ENCODE measurements around the gene CPED1.
A peak's percentile ranks its signal among the peaks of the same experiment; 100 is the strongest.

CPED1 gene

GRCh38 chr7:121329191-121330052 lies 340.9 kb downstream of the CPED1 start (continued):
- TF ChIP-seq, protein P1, sequence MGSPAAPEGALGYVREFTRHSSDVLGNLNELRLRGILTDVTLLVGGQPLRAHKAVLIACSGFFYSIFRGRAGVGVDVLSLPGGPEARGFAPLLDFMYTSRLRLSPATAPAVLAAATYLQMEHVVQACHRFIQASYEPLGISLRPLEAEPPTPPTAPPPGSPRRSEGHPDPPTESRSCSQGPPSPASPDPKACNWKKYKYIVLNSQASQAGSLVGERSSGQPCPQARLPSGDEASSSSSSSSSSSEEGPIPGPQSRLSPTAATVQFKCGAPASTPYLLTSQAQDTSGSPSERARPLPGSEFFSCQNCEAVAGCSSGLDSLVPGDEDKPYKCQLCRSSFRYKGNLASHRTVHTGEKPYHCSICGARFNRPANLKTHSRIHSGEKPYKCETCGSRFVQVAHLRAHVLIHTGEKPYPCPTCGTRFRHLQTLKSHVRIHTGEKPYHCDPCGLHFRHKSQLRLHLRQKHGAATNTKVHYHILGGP (tag by site-specific recombination; IDR thresholded peaks at IDR 0.05) = no peak
- TF ChIP-seq ZNF792 (tag by site-specific recombination; IDR thresholded peaks at IDR 0.05) (no peak), HIC1 (tag by site-specific recombination; IDR thresholded peaks at IDR 0.05) (peak; percentile 37; the same call in 1 of the 2 replicates), ZNF670 (tag by site-specific recombination; IDR thresholded peaks at IDR 0.05; ENCODE audit: low read depth) (no peak), ZFP41 (tag by site-specific recombination; IDR thresholded peaks at IDR 0.05; ENCODE audit: borderline replicate concordance) (no peak), GFI1B (tag by site-specific recombination; IDR thresholded peaks at IDR 0.05) (no peak), ZNF701 (tag by site-specific recombination; IDR thresholded peaks at IDR 0.05) (no peak), ZBTB20 (tag by site-specific recombination; IDR thresholded peaks at IDR 0.05) (peak; percentile 48; the same call in 1 of the 2 replicates), HOXD13 (CRISPR knock-in tag; IDR thresholded peaks at IDR 0.05; ENCODE audit: borderline replicate concordance) (no peak), SP2 (tag by site-specific recombination; IDR thresholded peaks at IDR 0.05) (no peak), ZNF341 (tag by site-specific recombination; IDR thresholded peaks at IDR 0.05; ENCODE audit: low read depth) (0 out of 2 replicates have a peak, but pooled peaks have one; percentile 27), ZBTB48 (tag by site-specific recombination; IDR thresholded peaks at IDR 0.05) (peak; percentile 11; the same call in 1 of the 2 replicates), ZNF394 (tag by site-specific recombination; IDR thresholded peaks at IDR 0.05; ENCODE audit: borderline replicate concordance) (peak; percentile 9; the same call in 1 of the 2 replicates), ZSCAN18 (tag by site-specific recombination; IDR thresholded peaks at IDR 0.05) (no peak), ZNF548 (tag by site-specific recombination; IDR thresholded peaks at IDR 0.05) (0 out of 2 replicates have a peak, but pooled peaks have one; percentile 11), ZNF157 (tag by site-specific recombination; IDR thresholded peaks at IDR 0.05) (no peak), ZNF335 (tag by site-specific recombination; conservative IDR thresholded peaks at IDR 0.05) (peak; percentile 92), SCRT1 (tag by site-specific recombination; IDR thresholded peaks at IDR 0.05; ENCODE audit: borderline replicate concordance) (peak; percentile 41; the same call in 1 of the 2 replicates), ZNF248 (tag by site-specific recombination; IDR thresholded peaks at IDR 0.05) (no peak), ZNF768 (tag by site-specific recombination; IDR thresholded peaks at IDR 0.05) (peak; percentile 69; the same call in 1 of the 2 replicates), GLIS2 (tag by site-specific recombination; IDR thresholded peaks at IDR 0.05) (no peak; the same call in 1 of the 2 replicates), ZNF132 (tag by site-specific recombination; IDR thresholded peaks at IDR 0.05; ENCODE audit: borderline replicate concordance) (no peak), ZNF610 (tag by site-specific recombination; IDR thresholded peaks at IDR 0.05; ENCODE audit: borderline replicate concordance) (peak; percentile 87)
- TF ChIP-seq, protein P2, sequence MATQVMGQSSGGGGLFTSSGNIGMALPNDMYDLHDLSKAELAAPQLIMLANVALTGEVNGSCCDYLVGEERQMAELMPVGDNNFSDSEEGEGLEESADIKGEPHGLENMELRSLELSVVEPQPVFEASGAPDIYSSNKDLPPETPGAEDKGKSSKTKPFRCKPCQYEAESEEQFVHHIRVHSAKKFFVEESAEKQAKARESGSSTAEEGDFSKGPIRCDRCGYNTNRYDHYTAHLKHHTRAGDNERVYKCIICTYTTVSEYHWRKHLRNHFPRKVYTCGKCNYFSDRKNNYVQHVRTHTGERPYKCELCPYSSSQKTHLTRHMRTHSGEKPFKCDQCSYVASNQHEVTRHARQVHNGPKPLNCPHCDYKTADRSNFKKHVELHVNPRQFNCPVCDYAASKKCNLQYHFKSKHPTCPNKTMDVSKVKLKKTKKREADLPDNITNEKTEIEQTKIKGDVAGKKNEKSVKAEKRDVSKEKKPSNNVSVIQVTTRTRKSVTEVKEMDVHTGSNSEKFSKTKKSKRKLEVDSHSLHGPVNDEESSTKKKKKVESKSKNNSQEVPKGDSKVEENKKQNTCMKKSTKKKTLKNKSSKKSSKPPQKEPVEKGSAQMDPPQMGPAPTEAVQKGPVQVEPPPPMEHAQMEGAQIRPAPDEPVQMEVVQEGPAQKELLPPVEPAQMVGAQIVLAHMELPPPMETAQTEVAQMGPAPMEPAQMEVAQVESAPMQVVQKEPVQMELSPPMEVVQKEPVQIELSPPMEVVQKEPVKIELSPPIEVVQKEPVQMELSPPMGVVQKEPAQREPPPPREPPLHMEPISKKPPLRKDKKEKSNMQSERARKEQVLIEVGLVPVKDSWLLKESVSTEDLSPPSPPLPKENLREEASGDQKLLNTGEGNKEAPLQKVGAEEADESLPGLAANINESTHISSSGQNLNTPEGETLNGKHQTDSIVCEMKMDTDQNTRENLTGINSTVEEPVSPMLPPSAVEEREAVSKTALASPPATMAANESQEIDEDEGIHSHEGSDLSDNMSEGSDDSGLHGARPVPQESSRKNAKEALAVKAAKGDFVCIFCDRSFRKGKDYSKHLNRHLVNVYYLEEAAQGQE (tag by site-specific recombination; IDR thresholded peaks at IDR 0.05) = peak; percentile 32; the same call in 1 of the 2 replicates
- TF ChIP-seq, protein P3, sequence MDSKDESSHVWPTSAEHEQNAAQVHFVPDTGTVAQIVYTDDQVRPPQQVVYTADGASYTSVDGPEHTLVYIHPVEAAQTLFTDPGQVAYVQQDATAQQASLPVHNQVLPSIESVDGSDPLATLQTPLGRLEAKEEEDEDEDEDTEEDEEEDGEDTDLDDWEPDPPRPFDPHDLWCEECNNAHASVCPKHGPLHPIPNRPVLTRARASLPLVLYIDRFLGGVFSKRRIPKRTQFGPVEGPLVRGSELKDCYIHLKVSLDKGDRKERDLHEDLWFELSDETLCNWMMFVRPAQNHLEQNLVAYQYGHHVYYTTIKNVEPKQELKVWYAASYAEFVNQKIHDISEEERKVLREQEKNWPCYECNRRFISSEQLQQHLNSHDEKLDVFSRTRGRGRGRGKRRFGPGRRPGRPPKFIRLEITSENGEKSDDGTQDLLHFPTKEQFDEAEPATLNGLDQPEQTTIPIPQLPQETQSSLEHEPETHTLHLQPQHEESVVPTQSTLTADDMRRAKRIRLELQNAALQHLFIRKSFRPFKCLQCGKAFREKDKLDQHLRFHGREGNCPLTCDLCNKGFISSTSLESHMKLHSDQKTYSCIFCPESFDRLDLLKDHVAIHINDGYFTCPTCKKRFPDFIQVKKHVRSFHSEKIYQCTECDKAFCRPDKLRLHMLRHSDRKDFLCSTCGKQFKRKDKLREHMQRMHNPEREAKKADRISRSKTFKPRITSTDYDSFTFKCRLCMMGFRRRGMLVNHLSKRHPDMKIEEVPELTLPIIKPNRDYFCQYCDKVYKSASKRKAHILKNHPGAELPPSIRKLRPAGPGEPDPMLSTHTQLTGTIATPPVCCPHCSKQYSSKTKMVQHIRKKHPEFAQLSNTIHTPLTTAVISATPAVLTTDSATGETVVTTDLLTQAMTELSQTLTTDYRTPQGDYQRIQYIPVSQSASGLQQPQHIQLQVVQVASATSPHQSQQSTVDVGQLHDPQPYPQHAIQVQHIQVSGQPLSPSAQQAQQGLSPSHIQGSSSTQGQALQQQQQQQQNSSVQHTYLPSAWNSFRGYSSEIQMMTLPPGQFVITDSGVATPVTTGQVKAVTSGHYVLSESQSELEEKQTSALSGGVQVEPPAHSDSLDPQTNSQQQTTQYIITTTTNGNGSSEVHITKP (tag by site-specific recombination; IDR thresholded peaks at IDR 0.05) = peak; percentile 33
- TF ChIP-seq, protein P4, sequence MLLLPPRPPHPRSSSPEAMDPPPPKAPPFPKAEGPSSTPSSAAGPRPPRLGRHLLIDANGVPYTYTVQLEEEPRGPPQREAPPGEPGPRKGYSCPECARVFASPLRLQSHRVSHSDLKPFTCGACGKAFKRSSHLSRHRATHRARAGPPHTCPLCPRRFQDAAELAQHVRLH (tag by site-specific recombination; IDR thresholded peaks at IDR 0.05) = 0 out of 2 replicates have a peak, but pooled peaks have one; percentile 21
